IPS-NIHi7 (cell line): ENCODE results near the gene KATNAL1.
A peak's percentile ranks its signal among the peaks of the same experiment; 100 is the strongest.

Experiments
- DNase-seq: peaks from one replicate; pipeline ENCODE4 v3.0.0; 2012; ENCODE audit warnings: mixed read lengths; ENCODE audit errors: extremely low spot score

KATNAL1 gene

DNA sequence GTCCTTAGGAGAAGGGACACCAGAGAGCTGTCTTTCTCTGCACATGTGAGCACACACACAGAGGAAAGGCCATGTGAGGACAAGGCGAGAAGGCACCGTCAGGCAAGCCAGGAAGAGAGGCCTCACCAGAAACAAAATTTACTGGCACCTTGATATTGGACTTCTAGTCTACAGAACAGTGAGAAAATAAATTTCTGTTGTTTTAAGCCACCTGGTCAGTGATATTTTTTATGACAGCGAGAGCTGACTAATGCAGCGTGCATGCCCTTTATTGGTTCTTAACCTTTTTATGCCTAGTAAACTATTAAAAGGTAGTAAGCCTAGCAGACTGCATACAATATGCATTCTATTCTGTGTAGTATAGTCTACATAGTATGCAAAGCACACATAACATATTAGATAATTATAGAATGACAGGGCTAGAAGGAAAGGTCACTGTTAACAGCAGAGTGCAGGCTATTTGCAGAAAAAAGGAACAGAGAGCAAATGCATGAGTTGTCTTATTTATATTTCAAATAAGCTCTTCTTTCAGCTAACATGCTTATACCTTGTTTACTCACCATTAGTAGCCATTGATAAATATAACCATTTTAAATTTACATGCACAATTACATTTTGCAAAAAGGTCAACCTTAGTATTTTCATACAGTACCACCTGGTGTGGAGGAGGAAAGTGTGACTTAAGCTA lies 25.2 kb upstream of the KATNAL1 start:
- DNase-seq: no peak

DNA sequence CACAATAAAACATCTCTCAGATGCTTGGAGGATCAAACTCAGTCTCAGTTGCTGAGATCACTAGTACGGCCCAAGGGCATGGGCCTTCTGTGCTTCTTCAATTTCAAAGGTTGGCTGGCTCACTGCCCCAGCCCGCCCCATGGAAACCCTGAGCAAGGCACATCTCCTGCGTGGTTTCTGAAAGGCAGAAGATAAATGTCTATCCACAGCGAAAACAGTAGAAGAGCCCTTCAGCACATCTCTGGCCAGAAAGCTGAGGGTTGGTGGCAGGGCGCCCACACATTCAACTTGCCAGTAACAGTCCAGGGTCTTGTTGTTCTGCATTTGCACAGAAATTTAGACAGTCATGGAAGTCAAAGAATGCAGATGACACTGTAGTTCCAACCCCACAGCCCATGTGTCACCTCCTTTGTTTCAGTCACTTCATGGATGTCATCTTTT lies 24.0 kb upstream of the KATNAL1 start:
- DNase-seq: no peak

- no peak for DNase-seq
Observed at GRCh38 chr13:30329009-30329585, 21.7 kb upstream of the KATNAL1 start.

DNA sequence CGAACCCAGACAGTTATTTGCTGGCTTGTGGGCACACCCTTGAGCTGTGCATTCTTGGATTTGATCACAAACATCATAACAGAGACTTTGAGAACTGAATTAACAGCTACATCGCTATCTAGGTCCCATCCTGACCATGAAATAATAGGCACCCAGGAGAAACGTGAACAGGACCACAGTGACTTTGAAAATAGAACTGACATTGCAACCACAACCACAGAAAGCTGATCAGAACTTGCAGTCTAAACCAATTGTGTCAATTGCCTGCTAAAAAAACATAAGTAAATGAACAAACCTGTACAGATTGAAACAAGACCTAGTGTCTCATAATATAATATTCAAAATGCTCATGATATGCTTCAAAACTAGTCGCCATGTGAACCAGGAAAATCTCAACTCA lies 18.3 kb upstream of the KATNAL1 start:
- no peak for DNase-seq

DNA sequence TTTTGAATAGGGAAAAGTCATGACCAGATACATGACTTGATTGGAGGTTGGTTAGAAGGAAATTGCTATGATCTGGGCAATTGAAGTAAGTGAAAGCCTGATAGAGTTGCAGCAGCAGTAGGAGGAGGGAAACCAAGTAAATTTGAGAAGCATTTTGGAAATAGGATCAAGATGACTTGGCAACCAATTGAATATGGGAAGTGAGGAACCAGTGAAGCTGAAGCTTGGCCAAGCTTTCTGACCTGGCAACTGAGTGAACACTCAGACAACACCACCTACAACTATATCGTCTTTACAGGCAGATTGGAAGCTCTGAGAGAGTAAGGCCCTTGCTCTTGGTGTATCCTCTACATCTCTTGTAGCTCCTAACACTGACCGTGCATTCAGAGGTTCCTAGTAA lies 16.2 kb upstream of the KATNAL1 start:
- DNase-seq: no peak

GRCh38 chr13:30322428-30322827 lies 15.1 kb upstream of the KATNAL1 start:
- no peak for DNase-seq

DNA sequence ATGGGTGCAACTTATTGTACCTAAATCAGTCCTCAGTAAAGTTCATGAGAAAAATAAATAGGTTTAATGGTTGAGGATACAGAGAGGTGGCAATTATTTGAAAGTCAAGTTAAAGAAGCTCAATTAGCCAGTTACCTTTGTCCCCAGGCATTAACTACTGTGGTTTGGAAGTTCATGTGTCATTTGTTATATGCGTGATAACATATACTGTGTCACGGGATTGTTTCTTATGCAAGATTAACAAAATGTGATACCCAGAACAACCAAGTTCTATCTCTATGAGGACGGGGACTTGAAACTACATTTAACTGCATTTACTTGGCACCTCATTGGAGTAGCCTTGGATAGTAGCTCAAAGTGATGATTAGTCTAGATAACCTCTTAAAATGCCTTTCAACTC lies 13.9 kb upstream of the KATNAL1 start:
- no peak for DNase-seq

- no peak for DNase-seq
Observed at GRCh38 chr13:30319655-30320054, 12.3 kb upstream of the KATNAL1 start.

- no peak for DNase-seq
Observed at GRCh38 chr13:30319130-30319529, 11.8 kb upstream of the KATNAL1 start.

- no peak for DNase-seq
Observed at GRCh38 chr13:30318026-30318425, 10.7 kb upstream of the KATNAL1 start.

DNA sequence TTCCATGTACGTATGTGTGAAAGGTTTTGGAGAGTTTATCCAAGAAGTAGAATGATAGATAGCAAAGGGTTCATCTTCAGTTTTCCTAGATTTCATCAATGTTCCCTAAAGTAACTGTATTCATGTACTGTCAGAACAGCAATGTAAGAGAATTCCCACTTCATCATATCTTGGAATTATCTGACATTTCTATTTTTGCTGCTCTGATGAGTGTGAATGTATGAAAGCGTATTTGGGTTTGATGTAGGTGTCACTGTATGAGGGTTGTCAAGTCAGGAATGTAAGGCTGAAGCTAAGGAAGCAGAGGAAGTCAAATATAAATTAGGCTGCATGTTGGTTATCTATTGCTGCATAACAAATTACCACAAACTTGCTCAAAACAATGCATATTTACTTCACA lies 7.2 kb upstream of the KATNAL1 start:
- DNase-seq: no peak

DNA sequence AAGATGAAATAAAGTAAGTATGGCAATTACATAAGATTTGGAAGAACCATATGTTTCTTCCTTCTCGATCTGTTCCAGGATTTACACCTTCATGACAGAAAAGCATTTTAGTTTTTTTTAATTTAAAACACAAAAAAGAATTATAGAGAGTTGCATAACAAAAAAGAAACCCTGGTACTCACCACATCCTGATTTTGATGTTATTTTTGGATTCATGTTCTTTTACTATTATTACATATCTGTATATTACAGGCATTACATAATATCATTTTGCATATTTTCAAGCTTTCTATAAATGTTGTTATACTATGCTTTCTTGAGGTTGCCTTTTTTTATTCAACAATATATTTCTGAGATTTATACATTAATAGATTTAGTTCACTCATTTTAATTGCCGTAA lies 6.7 kb upstream of the KATNAL1 start:
- DNase-seq: no peak

DNA sequence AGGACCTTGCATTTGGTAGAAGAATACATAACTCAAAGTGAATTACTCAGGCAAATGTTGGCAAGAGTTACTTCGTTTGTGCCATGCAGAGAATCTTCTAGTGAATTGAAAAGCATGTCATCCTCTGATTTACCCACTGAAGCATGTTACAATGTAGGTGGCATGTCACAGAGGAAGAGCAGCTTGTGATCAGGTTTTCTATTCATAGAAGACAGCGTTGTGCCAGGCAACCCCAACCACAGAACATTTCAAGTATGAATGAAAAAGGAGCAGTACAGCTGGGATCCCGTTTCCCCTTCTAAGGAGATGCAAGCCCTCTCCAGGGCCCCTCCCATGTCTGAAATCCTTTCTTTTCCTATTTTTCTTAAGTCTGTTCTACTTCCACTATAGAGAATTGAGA lies 6.0 kb upstream of the KATNAL1 start:
- DNase-seq: no peak

DNA sequence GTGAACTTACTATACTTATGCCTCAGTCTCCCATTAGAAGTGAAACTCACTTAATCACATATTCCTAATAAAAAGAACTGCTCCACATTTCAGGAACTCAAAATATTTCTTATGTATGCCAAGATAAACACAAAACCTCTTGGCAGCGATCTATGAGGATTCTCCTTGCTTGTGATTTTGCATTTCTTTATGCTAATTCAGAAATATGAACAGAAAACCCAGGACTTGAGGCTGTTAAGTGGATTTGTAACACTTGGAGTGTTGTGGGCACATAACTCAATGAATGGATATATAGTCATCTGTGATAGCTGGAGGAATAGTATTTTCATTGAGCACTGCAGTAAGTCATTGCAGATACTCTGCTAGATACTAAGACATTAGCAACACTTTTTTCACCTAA lies 5.6 kb upstream of the KATNAL1 start:
- DNase-seq: no peak

- DNase-seq: no peak
Observed at GRCh38 chr13:30308548-30308947, 1.2 kb upstream of the KATNAL1 start.

- no peak for DNase-seq
Observed at GRCh38 chr13:30307971-30308290, 580 bp upstream of the KATNAL1 start.

DNA sequence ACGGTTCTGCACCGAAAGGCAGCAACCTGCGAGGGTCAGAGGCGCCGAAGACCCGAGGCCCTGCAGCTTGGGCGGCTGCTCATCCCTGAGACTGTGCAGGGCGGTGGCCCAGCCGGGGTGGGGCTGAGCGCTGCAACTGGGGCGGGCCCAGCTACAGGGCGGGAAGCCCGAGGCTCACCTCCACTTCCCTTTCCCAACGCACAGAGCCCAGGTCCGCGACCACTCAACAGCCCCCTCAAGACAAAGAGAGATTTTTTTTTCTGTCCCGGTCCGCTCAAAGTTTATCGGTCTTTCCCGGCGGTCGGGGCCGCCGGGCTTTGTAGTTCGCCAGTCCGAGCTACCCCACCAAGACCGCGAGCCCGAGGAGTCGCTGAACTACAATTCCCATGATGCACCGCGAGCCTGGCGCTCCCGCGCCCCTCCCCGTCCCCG lies 573 bp downstream of the KATNAL1 start:
- peak; percentile 92 for DNase-seq

GRCh38 chr13:30305456-30305970 lies 1.8 kb downstream of the KATNAL1 start:
- no peak for DNase-seq

- DNase-seq: no peak
Observed at GRCh38 chr13:30303269-30303668, 4.1 kb downstream of the KATNAL1 start.

DNA sequence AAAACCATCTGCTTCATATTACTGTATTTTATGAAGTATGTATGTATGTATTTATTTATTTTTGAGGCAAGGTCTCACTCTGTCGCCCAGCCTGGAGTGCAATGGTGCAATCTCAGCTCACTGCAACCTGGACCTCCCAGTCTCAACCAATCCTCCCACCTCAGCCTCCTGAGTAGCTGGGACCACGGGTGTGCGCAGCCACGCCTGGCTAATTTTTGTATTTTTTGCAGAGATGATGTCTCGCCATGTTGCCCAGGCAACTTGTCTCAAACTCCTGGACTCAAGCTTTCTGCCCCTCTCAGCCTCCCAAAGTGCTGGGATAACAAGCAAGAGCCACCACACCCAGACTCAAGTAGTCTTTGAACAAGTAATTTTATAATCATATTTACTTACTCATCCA lies 5.5 kb downstream of the KATNAL1 start:
- no peak for DNase-seq

- no peak for DNase-seq
Observed at GRCh38 chr13:30300596-30300995, 6.8 kb downstream of the KATNAL1 start.

- no peak for DNase-seq
Observed at GRCh38 chr13:30299786-30300185, 7.6 kb downstream of the KATNAL1 start.

DNA sequence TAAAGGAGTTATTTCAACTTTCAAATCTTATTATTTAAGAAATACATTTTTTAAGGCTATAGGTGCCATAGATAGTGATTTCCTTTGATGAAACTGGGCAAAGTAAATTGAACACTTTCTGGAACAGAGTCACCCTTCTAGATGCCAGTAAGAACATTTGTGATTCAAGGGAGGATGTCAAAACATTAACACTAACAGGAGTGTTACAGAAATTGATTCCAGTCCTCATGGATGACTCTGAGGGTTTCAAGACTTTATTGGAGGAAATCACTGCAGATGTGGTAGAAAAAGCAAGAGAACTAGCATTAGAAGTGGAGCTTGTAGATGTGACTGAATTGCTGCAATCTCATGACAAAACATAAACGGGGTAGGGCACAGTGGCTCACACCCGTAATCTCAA lies 12.2 kb downstream of the KATNAL1 start:
- no peak for DNase-seq

DNA sequence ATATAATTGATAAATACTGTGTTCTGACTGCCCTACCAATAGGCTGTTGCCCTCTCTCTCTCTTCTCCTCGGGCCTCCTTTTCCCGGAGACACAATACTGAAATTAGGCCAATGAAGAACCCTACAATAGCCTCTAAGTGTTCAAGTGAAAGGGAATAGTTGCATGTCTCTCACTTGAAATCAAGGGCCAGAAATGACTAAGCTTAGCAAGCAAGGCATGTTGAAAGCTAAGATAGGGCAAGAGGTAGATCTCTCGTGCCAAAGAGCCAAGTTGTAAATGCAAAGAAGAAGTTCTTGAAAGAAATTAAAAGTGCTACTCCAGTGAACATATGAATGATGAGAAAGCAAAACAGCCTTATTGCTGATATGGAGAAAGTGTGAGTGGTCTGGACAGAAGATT lies 13.3 kb downstream of the KATNAL1 start:
- no peak for DNase-seq
